ENCODE measurements around the gene LRRC4C. TPM values are rescaled to one million over a fixed set of nuclear protein-coding genes. Genes with fewer than 3 reads are reported as not detected.

LRRC4C gene
- total RNA-seq, 1 donor from 2014 or later, result 1.3 TPM

DNA sequence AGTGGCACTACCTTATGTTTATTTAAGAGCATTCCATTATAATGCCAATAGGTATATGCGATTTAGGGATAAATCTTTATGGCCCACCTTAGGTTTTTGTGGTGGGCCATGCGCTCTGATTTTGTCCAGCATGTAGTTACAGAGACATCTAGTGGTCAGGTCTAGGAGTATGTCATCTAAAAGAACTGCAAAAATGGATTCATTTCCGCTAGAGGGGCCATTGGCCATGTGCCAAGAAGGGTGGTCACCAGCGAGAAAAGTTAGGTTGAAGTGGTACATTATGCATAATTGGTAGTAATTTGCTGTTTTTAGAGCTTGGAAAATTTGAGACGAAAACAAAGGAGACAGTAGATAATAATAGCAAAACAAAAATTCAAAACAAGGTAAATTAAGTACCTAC lies 27.7 kb downstream of the LRRC4C start:
- no peak overlapping the region for H3K4me3 Mint-ChIP-seq (ENCODE audit: low read depth)
- peaks cover 8% of the 10 kb centered on the region for H3K4me1 Mint-ChIP-seq (ENCODE audit: low read depth)
- H3K27ac Mint-ChIP-seq, result no peak overlapping the region
- no peaks in the 10 kb centered on the region for H3K27me3 Mint-ChIP-seq
- no peak for DNase-seq (ENCODE audit: low spot score, unreplicated experiment)
- no peaks in the 10 kb centered on the region for H3K9me3 Mint-ChIP-seq (ENCODE audit: low read depth)
- TF ChIP-seq, protein P1, sequence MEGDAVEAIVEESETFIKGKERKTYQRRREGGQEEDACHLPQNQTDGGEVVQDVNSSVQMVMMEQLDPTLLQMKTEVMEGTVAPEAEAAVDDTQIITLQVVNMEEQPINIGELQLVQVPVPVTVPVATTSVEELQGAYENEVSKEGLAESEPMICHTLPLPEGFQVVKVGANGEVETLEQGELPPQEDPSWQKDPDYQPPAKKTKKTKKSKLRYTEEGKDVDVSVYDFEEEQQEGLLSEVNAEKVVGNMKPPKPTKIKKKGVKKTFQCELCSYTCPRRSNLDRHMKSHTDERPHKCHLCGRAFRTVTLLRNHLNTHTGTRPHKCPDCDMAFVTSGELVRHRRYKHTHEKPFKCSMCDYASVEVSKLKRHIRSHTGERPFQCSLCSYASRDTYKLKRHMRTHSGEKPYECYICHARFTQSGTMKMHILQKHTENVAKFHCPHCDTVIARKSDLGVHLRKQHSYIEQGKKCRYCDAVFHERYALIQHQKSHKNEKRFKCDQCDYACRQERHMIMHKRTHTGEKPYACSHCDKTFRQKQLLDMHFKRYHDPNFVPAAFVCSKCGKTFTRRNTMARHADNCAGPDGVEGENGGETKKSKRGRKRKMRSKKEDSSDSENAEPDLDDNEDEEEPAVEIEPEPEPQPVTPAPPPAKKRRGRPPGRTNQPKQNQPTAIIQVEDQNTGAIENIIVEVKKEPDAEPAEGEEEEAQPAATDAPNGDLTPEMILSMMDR (IDR thresholded peaks at IDR 0.05; ENCODE audit: unreplicated experiment), result peak; percentile 73
- no peaks in the 10 kb centered on the region for H3K36me3 Mint-ChIP-seq (ENCODE audit: insufficient read depth)

DNA sequence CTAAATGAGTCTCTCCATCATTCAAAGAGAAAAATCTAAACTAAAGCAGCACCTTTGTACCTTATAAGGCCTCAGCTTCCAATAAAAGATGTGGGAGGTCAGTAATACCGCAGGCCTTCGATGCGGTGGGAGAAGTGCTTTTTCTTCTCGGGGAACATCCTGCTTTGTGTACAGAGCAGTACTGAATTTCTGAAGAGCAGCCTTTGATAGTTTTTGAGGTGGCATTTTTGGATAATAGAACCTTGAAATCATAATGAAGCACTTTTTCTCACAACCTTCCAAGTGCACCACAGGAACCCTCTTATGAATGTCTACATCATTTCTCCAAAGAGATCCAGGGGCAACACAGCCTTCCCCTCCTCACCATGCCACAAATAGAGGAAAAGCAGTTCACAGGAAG lies 39.6 kb downstream of the LRRC4C start:
- H3K9me3 Mint-ChIP-seq (ENCODE audit: low read depth), result no peaks in the 10 kb centered on the region
- H3K27me3 Mint-ChIP-seq, result no peaks in the 10 kb centered on the region
- peaks cover 15% of the 10 kb centered on the region for H3K4me1 Mint-ChIP-seq (ENCODE audit: low read depth)
- no peak overlapping the region for H3K27ac Mint-ChIP-seq
- no peak overlapping the region for H3K4me3 Mint-ChIP-seq (ENCODE audit: low read depth)
- no peak for DNase-seq (ENCODE audit: low spot score, unreplicated experiment)
- TF ChIP-seq, protein P1 (IDR thresholded peaks at IDR 0.05; ENCODE audit: unreplicated experiment), result no peak
- H3K36me3 Mint-ChIP-seq (ENCODE audit: insufficient read depth), result no peaks in the 10 kb centered on the region

DNA sequence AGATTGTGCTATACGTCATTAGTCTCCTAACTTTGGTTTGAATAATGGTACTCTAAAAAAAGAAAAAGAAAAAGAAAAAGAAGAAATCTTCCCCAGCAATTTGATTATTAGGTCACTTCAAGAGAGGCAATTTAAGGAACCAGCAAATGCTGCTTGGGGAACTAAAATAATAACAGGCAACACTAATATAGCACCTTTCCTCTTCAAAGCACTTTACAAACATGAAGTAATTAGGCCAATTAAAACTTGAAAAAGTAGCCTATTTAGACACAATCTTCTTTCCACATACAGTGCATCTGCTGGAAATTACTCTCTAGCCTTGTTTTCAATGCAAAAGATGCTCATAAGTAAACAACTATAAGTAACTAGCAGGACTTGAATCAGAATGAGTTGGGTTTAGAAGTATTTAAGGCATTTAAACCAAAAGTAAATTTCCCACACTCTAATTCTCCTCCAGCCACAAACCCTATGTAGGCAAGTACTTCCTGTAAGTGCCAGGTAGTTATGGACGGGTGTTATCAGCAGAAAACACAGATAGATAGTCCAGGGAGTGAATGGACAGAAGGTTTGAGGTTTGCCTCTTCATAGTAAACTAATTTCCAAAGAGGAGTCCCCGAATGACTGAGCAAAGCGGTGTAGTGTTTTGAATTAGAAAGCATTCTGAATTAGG lies 44.5 kb downstream of the LRRC4C start:
- DNase-seq (ENCODE audit: low spot score, unreplicated experiment), result no peak
- H3K4me3 Mint-ChIP-seq (ENCODE audit: low read depth), result no peak overlapping the region
- H3K4me1 Mint-ChIP-seq (ENCODE audit: low read depth), result peaks cover 12% of the 10 kb centered on the region
- TF ChIP-seq, protein P1 (IDR thresholded peaks at IDR 0.05; ENCODE audit: unreplicated experiment), result no peak
- no peaks in the 10 kb centered on the region for H3K27me3 Mint-ChIP-seq
- H3K9me3 Mint-ChIP-seq (ENCODE audit: low read depth), result no peaks in the 10 kb centered on the region
- no peak overlapping the region for H3K27ac Mint-ChIP-seq
- H3K36me3 Mint-ChIP-seq (ENCODE audit: insufficient read depth), result no peaks in the 10 kb centered on the region

DNA sequence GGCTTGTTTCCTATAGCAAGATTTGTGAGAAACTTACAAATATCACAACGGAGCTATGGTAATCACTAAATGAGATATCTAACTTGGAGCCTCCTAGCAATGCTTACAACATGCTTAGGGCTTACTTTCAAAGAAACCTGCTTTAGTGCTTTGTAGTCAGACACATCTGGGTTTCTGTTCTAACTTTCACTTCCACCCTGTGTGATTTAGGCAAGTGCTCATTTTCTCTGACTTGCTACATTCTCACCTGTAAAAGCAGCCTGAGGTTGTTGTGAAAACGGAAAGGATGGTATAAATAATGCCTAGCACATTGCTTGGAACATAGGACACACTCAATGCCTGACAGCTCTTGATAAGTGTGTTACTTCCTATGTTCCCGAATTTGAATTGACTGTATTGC lies 45.6 kb downstream of the LRRC4C start:
- TF ChIP-seq, protein P1 (IDR thresholded peaks at IDR 0.05; ENCODE audit: unreplicated experiment), result no peak
- Mint-ChIP-seq H3K36me3 (ENCODE audit: insufficient read depth) (no peaks in the 10 kb centered on the region), H3K27me3 (no peaks in the 10 kb centered on the region), H3K9me3 (ENCODE audit: low read depth) (no peaks in the 10 kb centered on the region), H3K4me3 (ENCODE audit: low read depth) (no peak overlapping the region), H3K27ac (no peak overlapping the region), H3K4me1 (ENCODE audit: low read depth) (peaks cover 12% of the 10 kb centered on the region)
- no peak for DNase-seq (ENCODE audit: low spot score, unreplicated experiment)

DNA sequence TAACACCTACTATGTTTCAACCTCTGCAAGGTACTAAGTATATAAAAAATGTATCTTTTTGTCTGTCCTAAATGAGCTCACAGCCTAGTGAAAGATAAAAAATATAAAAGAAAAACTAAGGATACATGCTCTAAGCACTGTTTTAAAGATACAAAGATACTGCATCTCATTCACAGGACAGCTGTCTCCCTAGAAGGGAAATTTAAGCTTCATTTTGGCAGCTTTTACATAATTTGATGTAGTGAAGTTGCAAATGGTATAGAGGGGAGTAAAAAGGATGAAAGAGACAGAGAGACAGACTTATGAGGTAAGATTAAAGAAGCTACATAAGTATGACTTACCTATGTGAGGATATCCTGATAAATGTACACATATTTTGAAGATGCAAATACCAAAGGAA lies 53.6 kb downstream of the LRRC4C start:
- Mint-ChIP-seq H3K27ac (no peak overlapping the region), H3K36me3 (ENCODE audit: insufficient read depth) (no peaks in the 10 kb centered on the region), H3K9me3 (ENCODE audit: low read depth) (peaks cover 4% of the 10 kb centered on the region), H3K27me3 (no peaks in the 10 kb centered on the region), H3K4me1 (ENCODE audit: low read depth) (peaks cover 21% of the 10 kb centered on the region), H3K4me3 (ENCODE audit: low read depth) (no peak overlapping the region)
- no peak for DNase-seq (ENCODE audit: low spot score, unreplicated experiment)
- TF ChIP-seq, protein P1 (IDR thresholded peaks at IDR 0.05; ENCODE audit: unreplicated experiment), result no peak

Measured in progenitor cell of endocrine pancreas (in vitro differentiated cells).